Thyroid gland (tissue), 4 donors: Measurements from ENCODE around the gene INPP5D.

Experiments
- POLR2A ChIP-seq, 2 donors: fragments of 450-650 bp; IDR thresholded peaks; one replicate each; pipeline ENCODE4 v1.6.1; 2017; ENCODE audit warnings: antibody characterized with exemption in 2 of 2, mild to moderate bottlenecking in 2 of 2, moderate library complexity in 1 of 2
- TF ChIP-seq, protein P1 (sequence below), 6 experiments: fragments of 200-600 bp in 3 of 6; fragments of 450-650 bp in 3 of 6; sonication (generic) in 3 of 6; IDR thresholded peaks; one replicate each; pipeline ENCODE4 v1.5.1; 2016 to 2019; ENCODE audit warnings: antibody characterized with exemption in 6 of 6, mild to moderate bottlenecking in 2 of 6, inconsistent platforms in 1 of 6, moderate library complexity in 1 of 6

DNA sequence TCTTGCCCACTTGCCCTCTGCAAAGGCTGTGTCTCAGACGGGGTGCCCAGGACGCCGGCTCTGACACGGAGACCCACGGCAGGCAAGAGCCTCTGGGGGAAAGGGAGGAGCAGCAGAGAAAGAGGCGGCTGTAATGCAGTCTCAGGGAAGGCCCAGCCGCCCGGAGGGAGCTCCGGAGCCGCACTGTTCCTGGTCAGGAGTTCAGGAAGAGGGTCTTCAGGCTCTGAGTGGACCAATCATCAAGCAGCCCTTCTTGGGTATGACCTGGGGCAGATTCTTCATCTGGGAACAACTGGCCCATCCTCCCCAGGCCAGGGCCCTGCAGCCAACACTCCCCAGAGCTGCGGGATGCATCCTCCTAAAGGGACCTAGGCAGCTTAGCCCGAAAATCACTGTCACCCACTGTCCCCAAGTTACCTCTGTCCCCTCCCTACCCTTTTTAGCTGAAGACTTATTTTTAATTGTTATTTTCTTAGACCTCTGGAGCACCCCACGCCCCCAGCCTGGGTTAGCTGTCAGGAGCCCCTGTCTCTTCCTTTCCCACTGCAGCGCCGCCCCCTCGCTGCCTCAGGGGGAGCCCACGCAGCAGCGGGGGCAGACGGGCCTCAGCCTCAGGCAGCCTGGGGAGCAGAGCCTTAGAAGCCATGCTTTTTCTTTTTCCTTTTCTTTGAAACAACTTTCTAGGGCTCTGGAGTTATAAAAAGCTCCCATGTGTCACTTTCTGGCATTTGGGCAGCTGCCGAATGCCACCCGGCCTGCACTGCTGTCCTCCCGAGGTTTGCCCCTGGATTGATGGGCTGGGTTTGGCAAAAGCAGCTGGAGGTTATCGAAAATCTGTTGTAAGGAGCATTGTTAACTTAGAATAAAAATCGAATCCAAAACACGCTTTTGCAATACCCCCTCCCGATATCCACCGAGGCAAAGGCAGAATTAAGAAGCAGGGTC lies 28.3 kb upstream of the INPP5D start:
- TF ChIP-seq, protein P1, sequence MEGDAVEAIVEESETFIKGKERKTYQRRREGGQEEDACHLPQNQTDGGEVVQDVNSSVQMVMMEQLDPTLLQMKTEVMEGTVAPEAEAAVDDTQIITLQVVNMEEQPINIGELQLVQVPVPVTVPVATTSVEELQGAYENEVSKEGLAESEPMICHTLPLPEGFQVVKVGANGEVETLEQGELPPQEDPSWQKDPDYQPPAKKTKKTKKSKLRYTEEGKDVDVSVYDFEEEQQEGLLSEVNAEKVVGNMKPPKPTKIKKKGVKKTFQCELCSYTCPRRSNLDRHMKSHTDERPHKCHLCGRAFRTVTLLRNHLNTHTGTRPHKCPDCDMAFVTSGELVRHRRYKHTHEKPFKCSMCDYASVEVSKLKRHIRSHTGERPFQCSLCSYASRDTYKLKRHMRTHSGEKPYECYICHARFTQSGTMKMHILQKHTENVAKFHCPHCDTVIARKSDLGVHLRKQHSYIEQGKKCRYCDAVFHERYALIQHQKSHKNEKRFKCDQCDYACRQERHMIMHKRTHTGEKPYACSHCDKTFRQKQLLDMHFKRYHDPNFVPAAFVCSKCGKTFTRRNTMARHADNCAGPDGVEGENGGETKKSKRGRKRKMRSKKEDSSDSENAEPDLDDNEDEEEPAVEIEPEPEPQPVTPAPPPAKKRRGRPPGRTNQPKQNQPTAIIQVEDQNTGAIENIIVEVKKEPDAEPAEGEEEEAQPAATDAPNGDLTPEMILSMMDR (IDR thresholded peaks at IDR 0.05), result no peak
- TF ChIP-seq POLR2A (IDR thresholded peaks at IDR 0.05), result no peak
